HG03280 (cell line): ENCODE results near the gene STOML2.
"Not testable (repeated sequence)": the region's sequence is repeated elsewhere in the genome, so short reads cannot be mapped to it uniquely, and the experiment has no call there.

Experiments used
- ATAC-seq: cut with Tn5 transposase; IDR thresholded peaks from one replicate; pipeline ENCODE4 v1.9.1; 2021; ENCODE audit warnings: mild to moderate bottlenecking, moderate library complexity; ENCODE audit not compliant: unreplicated experiment

STOML2 gene, protein sequence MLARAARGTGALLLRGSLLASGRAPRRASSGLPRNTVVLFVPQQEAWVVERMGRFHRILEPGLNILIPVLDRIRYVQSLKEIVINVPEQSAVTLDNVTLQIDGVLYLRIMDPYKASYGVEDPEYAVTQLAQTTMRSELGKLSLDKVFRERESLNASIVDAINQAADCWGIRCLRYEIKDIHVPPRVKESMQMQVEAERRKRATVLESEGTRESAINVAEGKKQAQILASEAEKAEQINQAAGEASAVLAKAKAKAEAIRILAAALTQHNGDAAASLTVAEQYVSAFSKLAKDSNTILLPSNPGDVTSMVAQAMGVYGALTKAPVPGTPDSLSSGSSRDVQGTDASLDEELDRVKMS

DNA sequence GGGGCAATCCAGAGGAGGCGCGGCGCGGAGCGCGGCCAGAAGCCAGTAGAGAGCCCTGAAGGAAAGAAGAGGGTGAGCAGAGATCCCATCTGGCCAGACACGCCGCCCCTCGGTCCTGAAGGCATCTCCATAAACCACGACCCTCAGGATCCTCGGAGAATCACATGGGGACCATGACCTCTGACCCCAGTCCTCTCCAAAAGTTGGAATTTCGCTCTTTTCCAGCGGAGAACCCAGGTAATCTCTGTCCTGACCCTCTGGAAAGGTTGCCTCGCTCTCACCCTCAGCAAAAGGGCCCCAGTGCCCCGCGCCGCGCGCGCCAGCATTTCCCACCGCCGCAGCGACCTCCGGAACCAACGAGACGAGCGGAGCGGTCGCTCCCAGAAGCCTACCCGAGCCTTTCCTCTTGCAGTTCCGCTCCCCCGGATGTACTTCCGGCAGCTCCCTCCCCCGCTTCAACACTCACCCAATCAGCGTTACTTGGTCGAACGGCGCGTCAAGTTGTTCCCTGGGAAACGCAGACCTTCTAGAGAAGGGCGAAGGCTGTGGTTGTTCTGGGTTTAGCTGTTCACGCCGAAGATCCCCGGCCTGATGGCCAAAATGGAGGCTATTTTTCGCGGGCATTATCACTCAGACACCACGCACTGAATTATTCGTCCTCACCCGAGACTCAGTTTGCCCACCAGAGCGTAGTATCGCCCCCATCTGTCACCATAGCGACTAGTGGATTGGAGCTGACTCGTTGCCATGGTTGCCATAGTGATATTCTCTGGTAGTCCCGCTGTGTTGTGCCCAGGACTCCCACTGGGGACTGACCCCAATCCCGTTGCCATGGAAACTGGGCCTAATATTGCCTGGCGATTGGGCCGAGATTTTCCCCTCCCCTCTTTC, at the start of gene STOML2:
Gene STOML2, minus strand, starts transcription at position 363 of the 891 bp plus-strand sequence. Its CDS starts 37 bp downstream, at position 326.
- peak; percentile 89 for ATAC-seq

DNA sequence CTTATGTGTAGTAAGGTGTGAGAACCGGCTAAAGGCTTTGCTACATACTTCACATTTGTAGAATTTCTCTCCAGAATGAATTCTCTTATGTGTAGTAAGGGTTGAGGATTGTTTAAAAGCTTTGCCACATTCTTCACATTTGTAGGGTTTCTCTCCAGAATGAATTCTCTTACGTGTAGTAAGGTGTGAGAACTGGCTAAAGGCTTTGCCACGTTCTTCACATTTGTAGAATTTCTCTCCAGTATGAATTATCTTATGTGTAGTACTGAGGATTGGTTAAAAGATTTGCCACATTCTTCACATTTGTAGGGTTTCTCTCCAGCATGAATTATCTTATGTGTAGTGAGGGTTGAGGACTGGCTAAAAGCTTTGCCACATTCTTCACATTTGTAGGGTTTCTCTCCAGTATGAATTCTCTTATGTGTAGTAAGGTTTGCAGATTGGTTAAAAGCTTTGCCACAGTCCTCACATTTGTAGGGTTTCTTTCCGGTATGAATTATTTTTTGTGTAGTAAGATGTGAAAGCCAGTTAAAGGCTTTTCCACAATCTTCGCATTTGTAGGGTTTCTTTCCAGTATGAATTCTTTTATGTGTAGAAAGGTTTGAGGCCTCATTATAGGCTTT, 45.1 kb upstream of the STOML2 start:
- not testable (repeated sequence) for ATAC-seq

DNA sequence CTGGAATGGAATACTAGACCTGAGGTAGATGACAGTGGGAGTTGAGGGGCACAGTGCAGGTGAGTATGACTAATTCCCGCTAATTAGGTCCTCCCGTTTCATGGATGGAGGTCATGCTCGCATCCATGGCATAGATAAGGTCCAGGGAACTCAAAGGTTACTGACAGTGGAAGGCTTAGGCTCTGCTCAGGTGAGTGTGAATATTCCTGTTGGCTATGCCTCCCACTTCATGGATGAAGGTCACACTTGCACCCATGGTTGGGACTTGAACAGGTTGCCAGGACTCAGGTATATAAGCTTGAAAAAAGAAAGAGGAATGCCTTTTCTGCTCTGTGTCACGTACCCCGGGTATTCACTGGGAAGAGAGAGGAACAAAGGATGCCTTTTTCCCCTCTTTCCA, 39.1 kb upstream of the STOML2 start:
- no peak for ATAC-seq

DNA sequence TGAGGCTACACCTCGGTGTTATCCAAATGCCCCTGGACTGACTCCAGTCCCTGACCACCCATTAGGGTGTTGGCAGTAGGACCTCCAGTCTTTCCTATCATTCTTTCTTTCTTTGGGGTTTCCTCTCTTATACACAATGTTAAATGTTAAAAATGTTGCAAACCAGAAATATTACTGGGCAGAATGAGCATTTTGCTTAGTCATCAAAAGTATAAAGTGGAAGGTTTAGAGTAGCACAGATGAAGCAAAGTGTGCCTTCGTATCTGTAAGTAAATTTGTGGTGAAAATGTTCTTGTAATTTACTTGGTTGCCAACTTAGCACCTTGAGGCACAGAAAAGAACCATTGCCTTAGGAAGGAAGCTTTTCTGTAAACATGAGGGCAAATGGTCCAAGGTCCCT, 37.2 kb upstream of the STOML2 start:
- ATAC-seq = no peak

DNA sequence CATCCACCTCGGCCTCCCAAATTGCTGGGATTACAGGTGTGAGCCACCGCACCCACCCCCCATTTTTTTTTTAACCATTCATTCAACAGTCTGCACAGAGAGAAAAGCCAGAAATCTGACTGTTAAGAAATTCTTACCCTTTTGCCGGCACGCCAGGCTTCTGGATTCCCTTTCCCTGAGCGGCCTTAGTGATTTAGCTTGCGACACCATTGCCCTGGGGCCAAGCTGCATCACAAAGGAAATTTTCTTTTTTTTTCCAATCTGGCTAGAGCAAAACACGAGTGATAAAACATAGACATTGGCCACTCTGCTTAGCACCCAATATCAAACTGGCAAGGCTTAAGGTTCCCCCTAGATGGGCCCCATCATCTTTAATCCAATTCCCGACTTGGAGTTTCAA, 33.9 kb upstream of the STOML2 start:
- ATAC-seq = no peak

DNA sequence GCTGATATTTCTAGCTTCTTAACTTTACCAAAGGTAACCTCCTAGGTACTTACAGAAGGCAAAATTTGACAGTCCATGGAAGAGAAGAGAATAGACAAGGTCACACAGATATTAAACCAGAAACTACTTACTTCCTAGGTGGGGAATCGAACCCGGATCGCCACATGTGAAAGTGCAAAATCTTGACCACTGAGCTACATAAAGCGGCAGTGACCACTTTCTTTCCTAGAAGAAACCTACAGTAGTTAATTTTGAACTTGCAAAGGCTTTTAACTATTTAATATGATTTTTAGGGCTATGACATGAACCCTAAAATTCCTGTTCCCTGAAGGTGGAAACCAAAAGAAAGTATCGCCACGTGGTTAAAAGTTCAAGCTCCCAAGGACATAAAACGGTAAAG, 33.1 kb upstream of the STOML2 start:
- ATAC-seq = no peak

DNA sequence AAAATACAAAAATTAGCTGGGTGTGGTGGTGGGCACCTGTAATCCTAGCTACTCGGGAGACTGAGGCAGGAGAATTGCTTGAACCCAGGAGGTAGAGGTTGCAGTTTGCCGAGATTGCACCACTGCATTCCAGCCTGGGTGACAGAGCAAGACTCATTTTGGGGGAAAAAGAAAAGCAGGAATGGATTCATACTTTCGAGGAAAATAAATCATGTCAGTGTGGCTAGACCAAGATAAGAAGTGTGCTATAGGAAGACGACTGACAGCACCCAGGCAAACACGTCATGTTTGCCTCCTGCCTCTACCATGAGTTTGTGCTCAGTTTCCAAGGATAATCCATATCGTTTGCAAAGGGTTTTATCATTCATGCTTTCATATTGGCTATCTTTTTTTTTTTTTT, 32.0 kb upstream of the STOML2 start:
- ATAC-seq = no peak

DNA sequence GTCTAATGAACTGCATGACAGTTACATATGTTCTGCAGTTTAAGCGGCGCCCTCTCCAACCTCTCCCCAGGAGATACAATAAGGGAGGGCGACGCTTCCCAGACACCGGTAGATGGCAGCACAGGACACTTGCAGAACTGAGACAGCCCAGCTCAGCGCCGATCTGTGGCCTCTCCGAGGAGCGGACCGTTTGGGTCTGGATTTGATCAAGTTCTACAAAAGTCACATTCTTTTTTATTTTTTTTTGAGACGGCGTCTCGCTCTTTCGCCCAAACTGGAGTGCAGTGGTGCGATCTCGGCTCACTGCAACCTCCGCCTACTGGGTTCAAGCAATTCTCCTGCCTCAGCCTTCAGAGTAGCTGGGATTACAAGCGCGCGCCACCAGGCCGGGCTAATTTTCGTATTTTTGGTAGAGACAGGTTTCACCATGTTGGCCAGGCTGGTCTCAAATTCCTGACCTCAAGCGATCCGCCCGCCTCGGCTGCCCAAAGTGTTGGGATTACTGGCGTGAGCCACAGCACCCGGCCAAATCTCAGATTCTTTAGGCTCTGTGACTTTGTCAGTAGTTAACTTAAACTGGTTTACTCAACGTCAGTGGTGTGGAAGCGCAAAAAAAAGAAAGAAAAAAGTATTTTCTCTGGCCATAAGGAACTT, 14.1 kb upstream of the STOML2 start:
- peak; percentile 47 for ATAC-seq

DNA sequence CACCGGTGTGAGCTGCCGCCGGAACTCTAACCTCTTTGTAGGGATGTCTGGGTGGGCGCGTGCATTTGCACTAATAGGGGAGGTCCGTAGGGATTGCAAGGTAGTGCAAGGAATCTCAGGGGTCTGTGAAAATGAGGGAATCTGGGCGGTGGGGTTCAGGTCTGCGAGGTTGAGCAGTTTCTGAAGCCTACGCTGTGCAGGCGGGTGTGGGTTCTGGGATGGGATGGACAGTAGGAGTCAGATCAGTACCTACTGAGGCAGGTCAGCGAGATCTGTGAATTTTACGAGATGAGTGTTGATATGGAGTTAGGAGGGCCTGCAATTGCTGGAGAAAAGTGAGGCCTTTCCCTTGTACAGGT, 13.6 kb upstream of the STOML2 start:
- ATAC-seq = no peak

DNA sequence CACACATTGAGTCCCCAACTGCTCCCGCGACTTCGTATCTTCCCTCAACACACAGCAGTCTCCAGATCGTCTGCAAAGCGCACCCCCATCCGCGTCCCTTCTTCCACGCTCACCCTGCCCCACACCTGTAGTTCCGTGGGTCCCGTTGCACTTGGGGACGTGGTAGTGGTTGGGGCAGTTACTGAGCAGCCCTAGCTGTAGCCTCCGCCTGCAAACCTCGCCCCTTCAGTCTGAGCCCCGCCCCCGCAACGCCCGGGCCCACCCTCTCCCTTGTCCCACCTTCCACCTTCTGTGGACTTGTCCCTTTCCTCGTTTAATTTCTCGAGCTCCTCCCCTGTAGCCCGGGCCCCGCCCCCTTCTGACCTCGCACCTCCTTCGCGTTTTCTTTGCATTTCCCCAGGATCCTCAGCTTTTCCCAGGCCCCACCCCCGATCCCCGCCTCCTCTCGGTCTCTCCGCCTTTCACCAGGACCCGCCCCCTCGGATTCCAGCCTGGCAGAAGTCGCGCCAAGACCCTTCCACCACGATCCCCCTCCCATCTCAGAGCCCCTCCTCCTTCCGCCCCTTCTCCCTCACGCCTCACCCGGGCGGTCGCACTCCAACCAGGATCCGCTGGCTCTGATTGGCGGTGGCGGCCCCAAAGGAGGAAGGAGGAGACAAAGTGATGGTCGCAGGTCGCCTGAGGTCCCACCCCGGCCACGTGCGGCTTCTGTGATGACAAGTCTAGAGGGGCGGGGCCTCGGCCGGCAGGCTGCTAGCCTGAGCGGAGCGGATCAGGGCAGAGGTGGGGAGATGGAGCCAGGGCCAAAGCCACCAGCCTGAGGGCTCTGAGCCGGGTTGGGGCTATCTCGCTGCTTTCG, 13.0 kb upstream of the STOML2 start, which contains the start of gene ATOSB:
Gene ATOSB, minus strand, starts transcription at position 183 of the 859 bp plus-strand sequence. CDS start 7,588 bp downstream, outside the sequence.
- peak; percentile 59 for ATAC-seq

DNA sequence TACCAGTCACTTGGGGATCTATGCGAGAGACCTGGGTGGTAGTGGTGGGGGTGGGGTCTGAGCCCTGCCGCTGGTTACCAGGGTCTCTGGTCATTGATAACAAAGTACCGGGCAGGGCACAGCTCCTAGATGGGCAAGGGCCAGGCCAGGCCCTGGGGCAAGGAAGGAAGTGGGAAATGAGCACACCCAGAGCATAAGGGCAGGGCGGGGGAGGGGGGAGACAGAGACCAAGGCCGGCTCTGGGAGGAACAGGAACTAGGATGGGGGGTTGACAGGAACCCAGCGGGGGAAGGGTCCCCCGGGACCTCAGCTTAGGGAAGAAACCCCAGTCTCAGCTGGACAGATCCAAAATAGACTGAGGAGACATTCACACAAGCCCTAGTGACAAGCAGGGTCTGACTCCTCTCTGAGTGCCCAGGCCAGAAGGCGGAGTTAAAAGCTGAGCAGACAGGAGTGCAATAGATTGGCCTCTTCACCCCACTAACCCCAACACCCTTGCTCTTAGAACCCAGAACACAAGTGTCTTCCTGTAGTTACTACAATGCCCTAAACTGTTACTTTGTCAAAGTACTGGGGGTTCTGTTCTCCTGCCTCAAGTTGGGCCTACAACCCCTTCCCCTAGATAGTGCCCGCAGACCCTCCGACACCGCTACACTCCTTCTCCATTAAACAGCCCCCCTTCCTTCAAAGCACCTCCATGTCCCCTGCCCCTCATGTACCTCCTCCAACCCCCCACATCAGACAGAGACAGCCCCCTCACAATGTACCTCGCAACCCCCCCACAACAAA, 12.1 kb upstream of the STOML2 start:
- no peak for ATAC-seq

DNA sequence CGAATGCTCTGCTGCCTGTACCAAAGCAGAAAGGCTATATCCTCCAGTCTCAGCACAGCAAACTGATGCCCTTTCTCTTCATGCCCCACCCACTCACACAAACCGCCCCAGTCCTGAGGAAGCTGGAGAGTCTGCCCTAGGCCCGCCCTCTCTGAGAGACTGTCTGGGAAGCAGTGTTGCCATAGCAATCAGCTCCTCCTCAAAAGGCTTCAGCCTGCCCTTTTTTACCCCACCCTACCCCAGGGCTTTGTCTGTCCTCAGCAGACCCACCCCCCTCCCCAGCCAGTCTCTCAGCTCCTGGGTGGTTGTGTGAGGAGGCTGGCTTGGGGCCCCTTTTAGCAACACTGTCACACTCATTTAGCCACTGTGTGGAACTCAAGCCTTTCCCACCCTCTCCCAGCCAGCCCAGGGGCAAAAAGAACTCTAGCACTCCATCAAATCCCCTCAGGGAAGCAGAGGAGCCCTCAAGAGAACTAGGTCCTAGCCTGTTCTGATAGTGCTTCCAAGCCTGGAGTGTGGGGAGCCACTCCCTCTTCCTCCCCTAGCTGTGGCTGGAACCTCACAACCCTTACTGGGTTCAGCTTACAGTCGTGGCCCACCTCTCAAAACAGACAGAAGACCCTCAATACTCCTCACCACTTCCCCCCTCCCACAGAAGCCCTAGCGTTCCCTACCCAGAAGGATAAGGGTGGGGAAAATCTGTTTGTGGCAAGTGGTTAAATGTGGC, 11.3 kb upstream of the STOML2 start:
- ATAC-seq = no peak

DNA sequence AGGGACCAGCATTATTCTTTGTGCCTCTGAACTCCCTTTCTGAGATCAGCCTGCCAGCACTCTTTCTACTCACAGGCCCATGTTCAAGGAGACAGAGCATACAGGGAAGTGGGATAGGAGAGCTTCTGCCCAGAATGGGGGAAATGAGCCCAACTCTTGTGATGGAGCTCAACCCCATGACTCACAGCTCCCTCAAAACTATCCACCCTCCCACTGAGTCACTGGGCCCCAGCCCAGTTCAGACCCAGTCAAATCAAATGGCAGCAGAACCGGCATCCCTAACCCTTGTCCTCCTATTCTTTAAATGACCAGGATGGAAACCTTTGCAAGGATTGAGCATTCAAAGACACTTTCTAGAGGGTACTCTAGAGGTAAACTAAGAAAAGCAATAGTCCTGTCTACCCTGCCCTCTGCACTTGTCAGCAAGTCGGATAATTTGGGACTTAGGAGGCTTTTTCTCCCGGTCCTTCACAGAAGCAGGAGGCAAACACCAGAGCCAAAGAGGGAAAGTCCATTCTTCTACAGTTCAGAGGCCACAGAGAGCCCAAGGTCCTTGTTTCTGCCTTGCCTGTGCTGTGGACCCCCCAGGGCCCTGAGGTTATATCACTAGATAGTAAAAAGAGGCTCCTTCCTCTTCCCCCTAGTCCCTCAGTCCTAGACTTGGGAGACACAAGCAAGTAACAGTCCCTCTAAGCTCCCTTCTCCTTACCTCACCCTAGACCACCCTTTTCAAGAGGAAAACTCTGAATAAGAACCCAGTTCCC, 9.5 kb upstream of the STOML2 start:
- no peak for ATAC-seq

DNA sequence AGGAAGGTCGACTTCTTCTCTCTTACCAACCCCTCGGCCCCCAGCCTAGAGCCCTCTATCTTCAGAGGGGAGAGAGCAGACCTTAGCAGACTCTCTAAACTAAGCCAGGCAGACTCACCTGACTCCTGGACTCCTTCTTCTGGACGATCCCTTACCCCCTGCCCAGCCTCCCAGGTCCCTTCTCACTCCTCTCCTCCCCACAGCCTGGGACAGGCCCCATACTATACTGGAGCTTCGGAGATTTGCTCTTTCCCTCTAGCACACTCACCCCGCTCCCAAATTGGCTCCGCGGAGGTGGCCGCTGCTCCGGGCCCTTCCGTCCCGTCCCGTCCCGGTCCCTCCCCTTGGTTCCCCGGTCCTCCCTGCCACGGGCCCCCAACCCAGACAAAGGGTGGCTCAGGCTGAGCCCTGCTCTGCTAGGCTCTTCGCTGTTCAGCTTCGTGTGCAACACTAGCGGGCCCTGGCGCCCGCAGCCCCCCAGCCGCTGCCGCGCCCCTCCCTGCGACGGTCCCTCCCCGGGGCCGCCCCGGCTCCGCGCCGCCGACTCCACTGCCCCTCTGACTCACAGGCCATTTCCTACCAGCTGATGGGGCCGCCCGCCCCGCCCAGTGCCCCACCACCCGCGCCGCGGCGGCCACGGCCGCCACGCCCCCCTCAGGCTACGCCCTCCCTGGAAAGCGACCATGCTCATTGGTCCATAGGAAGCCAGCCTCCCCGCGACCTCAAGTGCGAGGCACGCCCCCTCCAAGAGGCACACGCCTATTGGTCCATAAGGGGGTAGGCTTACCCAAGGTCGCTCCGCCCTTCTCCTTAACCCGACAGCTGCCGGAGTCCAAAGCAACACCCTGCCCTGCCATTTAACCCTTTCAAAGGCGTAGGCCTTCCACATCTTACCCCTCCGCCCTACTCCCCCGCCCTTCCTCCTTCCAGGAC, 8.3 kb upstream of the STOML2 start:
- peak; percentile 78 for ATAC-seq

DNA sequence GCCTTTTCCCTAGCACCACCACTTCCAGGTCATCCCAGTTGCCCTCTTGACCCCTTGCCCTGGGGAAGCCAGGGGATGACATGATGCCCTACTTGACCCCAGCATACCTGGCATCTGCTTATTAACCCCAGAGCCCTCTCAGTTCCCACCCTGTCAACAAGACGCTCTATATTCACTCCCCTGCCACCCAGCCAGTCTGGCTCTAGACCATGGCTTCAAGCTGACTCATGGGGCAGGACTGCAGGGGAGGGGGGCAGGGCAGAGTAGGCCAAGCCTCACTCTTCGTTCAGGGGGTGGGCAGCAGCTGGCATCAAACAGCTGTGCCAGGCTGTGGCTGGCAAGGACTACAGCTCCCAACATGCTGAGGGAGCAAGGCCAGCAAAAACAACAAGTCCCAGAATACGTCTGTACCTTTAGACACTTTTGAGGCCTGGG, 7.4 kb upstream of the STOML2 start:
- ATAC-seq = no peak

DNA sequence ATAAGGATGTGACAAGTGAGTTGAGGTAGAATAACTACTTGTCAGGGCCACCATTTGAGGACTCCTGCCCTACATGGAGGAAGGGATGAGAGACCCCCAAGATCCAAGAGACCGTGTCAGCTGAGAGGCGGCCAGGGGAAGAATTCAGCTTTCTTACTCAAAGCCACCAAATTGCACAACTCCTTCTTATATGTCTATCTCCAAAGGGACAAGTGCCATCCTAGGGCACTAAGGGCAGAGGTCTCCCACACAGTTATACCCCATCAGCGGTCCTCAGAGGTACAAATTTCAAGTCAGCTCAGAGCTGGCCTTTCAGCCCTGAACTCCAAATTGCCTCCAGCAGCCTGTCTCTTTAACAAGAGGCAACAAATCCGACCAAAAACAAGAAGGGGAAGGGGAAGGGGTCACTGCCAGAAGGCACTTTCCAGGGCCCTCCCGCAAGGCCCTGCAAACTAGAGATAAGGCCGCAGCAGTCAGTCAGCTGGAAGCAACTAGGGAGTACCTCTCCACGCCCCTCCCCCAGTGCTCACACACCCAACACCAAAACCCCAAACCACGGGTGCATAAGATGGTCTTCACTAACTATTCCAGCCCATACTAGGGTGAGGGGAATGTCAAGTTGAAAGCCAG, 6.1 kb upstream of the STOML2 start:
- ATAC-seq = no peak
